ENCODE measurements around the gene SKOR2. TPM values are rescaled to one million over a fixed set of nuclear protein-coding genes. Genes with fewer than 3 reads are reported as not detected.

Gene SKOR2
- total and polyA plus RNA-seq, 9 of the 15 experiments (the other 6 are each of a cell fraction or from before 2014, with no cell fraction given) = not detected

- no peak for TF ChIP-seq EP300 (IDR thresholded peaks at IDR 0.05; ENCODE audit: low read length)
- TF ChIP-seq SMAD4 (CRISPR knock-in tag; conservative IDR thresholded peaks at IDR 0.05) = peak; percentile 44; the same call in 1 of the 2 replicates
- peak; percentile 56 for TF ChIP-seq POU5F1 (IDR thresholded peaks at IDR 0.05; ENCODE audit: borderline replicate concordance, low read depth, low read length, partially characterized antibody)
- TF ChIP-seq SMARCC2 (IDR thresholded peaks at IDR 0.05; ENCODE audit: low read depth) = no peak
- no peak for TF ChIP-seq BDP1 (IDR thresholded peaks at IDR 0.05; ENCODE audit: insufficient read depth, insufficient read length)
- TF ChIP-seq RBFOX2 (IDR thresholded peaks at IDR 0.05; ENCODE audit: low read depth, low read length) = peak; percentile 87
- no peak for TF ChIP-seq CHD1 (IDR thresholded peaks at IDR 0.05; ENCODE audit: low read length)
- TF ChIP-seq LEF1 (IDR thresholded peaks at IDR 0.05) = no peak
- TF ChIP-seq SNIP1 (IDR thresholded peaks at IDR 0.05; ENCODE audit: low read depth) = no peak
- TF ChIP-seq UBTF (IDR thresholded peaks at IDR 0.05; ENCODE audit: borderline replicate concordance in 1 of 2, low read depth in 2 of 2, low read length in 2 of 2) = no peak
- TF ChIP-seq, protein P1, sequence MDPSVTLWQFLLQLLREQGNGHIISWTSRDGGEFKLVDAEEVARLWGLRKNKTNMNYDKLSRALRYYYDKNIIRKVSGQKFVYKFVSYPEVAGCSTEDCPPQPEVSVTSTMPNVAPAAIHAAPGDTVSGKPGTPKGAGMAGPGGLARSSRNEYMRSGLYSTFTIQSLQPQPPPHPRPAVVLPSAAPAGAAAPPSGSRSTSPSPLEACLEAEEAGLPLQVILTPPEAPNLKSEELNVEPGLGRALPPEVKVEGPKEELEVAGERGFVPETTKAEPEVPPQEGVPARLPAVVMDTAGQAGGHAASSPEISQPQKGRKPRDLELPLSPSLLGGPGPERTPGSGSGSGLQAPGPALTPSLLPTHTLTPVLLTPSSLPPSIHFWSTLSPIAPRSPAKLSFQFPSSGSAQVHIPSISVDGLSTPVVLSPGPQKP (CRISPR knock-in tag; IDR thresholded peaks at IDR 0.05) = no peak
- TF ChIP-seq EP400 (IDR thresholded peaks at IDR 0.05) = peak; percentile 87
- peak in 1 of 2 experiments; percentile 60; a peak in 2 of 4 replicates for TF ChIP-seq HDAC1 (IDR thresholded peaks at IDR 0.05)
- no peak for TF ChIP-seq GTF2B (IDR thresholded peaks at IDR 0.05; ENCODE audit: extremely low read depth, insufficient read length)
- TF ChIP-seq CEBPB (tag; IDR thresholded peaks at IDR 0.05) = peak; percentile 12; the same call in 1 of the 2 replicates
- TF ChIP-seq PHB2 (IDR thresholded peaks at IDR 0.05; ENCODE audit: low read depth) = no peak
- TF ChIP-seq XRCC4 (IDR thresholded peaks at IDR 0.05; ENCODE audit: extremely low read depth, insufficient read depth, insufficient read length) = no peak
- TF ChIP-seq SMARCE1 (IDR thresholded peaks at IDR 0.05) = no peak
- TF ChIP-seq, protein P2, sequence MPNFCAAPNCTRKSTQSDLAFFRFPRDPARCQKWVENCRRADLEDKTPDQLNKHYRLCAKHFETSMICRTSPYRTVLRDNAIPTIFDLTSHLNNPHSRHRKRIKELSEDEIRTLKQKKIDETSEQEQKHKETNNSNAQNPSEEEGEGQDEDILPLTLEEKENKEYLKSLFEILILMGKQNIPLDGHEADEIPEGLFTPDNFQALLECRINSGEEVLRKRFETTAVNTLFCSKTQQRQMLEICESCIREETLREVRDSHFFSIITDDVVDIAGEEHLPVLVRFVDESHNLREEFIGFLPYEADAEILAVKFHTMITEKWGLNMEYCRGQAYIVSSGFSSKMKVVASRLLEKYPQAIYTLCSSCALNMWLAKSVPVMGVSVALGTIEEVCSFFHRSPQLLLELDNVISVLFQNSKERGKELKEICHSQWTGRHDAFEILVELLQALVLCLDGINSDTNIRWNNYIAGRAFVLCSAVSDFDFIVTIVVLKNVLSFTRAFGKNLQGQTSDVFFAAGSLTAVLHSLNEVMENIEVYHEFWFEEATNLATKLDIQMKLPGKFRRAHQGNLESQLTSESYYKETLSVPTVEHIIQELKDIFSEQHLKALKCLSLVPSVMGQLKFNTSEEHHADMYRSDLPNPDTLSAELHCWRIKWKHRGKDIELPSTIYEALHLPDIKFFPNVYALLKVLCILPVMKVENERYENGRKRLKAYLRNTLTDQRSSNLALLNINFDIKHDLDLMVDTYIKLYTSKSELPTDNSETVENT (CRISPR knock-in tag; IDR thresholded peaks at IDR 0.05) = no peak
- no peak for TF ChIP-seq NFIX (CRISPR knock-in tag; IDR thresholded peaks at IDR 0.05; ENCODE audit: low read depth)
- TF ChIP-seq YY1 (IDR thresholded peaks at IDR 0.05; ENCODE audit: borderline replicate concordance in 1 of 3, control insufficient read depth in 1 of 3, extremely low read depth in 1 of 3, insufficient read depth in 3 of 3, insufficient read length in 1 of 3, insufficient replicate concordance in 2 of 3, low read depth in 1 of 3, low read length in 2 of 3) = peak in 2 of 3 experiments; percentile 23 to 71
- no peak for TF ChIP-seq DACH1 (IDR thresholded peaks at IDR 0.05; ENCODE audit: partially characterized antibody)
Observed at GRCh38 chr18:47175898-47176575, 75.4 kb downstream of the SKOR2 start, which contains the start of gene IER3IP1 (continued).
